Measurements from ENCODE around the gene MYL5.
"Not testable (repeated sequence)": the region's sequence is repeated elsewhere in the genome, so short reads cannot be mapped to it uniquely, and the experiment has no call there.

The MYL5 gene

GRCh38 chr4:729336-730315 is 55.3 kb downstream of the MYL5 start:
- no peak for DNase-seq (ENCODE audit: low spot score)

- DNase-seq (ENCODE audit: low spot score), result no peak
These were observed 56.2 kb downstream of the MYL5 start for GRCh38 chr4:730511-730910.

GRCh38 chr4:730946-731904 is 56.9 kb downstream of the MYL5 start:
- DNase-seq (ENCODE audit: low spot score), result not testable (repeated sequence)
